GM12878 (cell line): ENCODE measurements around the gene TESK1. TPM values are rescaled to one million over a fixed set of nuclear protein-coding genes. Genes with fewer than 3 reads are reported as not detected.
A peak's percentile ranks its signal among the peaks of the same experiment; 100 is the strongest.

Experiments
- CREM ChIP-seq: IDR thresholded peaks from 2 replicates; pipeline ENCODE4 v1.6.1; 2014; ENCODE audit warnings: antibody characterized with exemption, low read depth
- ESRRA ChIP-seq: IDR thresholded peaks from 2 replicates; pipeline ENCODE4 v1.6.1; 2012; ENCODE audit warnings: mild to moderate bottlenecking, low read length, improper control_type of control experiment
- ETV6 ChIP-seq, 2 experiments: fragments of 450-650 bp in 1 of 2; IDR thresholded peaks in 1 of 2; conservative IDR thresholded peaks in 1 of 2; 2 replicates each; pipeline ENCODE4 v1.6.1; 2014; ENCODE audit warnings: antibody characterized with exemption in 1 of 2, borderline replicate concordance in 1 of 2, low read depth in 1 of 2, mild to moderate bottlenecking in 1 of 2, moderate library complexity in 1 of 2
- IKZF1 ChIP-seq: fragments of 450-650 bp; conservative IDR thresholded peaks from 2 replicates; pipeline ENCODE4 v1.6.1; 2017; ENCODE audit warnings: antibody characterized with exemption, mild to moderate bottlenecking
- JUND ChIP-seq: IDR thresholded peaks from 2 replicates; pipeline ENCODE4 v1.6.1; 2012; ENCODE audit warnings: low read depth, mild to moderate bottlenecking, low read length, improper control_type of control experiment, moderate library complexity
- LARP7 ChIP-seq: fragments of 450-650 bp; IDR thresholded peaks from 2 replicates; pipeline ENCODE4 v1.6.1; 2017; ENCODE audit warnings: mild to moderate bottlenecking
- MEF2B ChIP-seq: fragments of 450-650 bp; IDR thresholded peaks from 2 replicates; pipeline ENCODE4 v1.6.1; 2018; ENCODE audit warnings: mild to moderate bottlenecking, moderate library complexity; ENCODE audit not compliant: partially characterized antibody, poor library complexity, severe bottlenecking
- NR2F1 ChIP-seq: fragments of 450-650 bp; conservative IDR thresholded peaks from 2 replicates; pipeline ENCODE4 v1.6.1; 2017; ENCODE audit warnings: mild to moderate bottlenecking
- PAX5 ChIP-seq: IDR thresholded peaks from 2 replicates; pipeline ENCODE4 v1.6.1; 2011; ENCODE audit warnings: low read depth, low read length, borderline replicate concordance
- POLR2A ChIP-seq: IDR thresholded peaks from 2 replicates; pipeline ENCODE4 v1.6.1; 2011; ENCODE audit warnings: low read depth, mild to moderate bottlenecking, low read length
- POLR2AphosphoS2 ChIP-seq: IDR thresholded peaks from 2 replicates; pipeline ENCODE4 v1.6.1; 2011; ENCODE audit warnings: low read depth, mild to moderate bottlenecking, low read length, improper control_type of control experiment, moderate library complexity
- RELA ChIP-seq: fragments of 450-650 bp; IDR thresholded peaks from 2 replicates; pipeline ENCODE4 v1.8.0; 2014; ENCODE audit warnings: borderline replicate concordance; ENCODE audit not compliant: partially characterized antibody
- REST ChIP-seq: IDR thresholded peaks from 2 replicates; pipeline ENCODE4 v1.6.1; 2012; ENCODE audit warnings: mild to moderate bottlenecking, low read depth, low read length
- SIN3A ChIP-seq: IDR thresholded peaks from 2 replicates; pipeline ENCODE4 v1.6.1; 2012; ENCODE audit warnings: low read depth, low read length, improper control_type of control experiment
- SMARCA5 ChIP-seq: fragments of 450-650 bp; IDR thresholded peaks from 2 replicates; pipeline ENCODE4 v1.6.1; 2017; ENCODE audit warnings: mild to moderate bottlenecking
- STAT3 ChIP-seq: IDR thresholded peaks from 2 replicates; pipeline ENCODE4 v1.6.1; 2011; ENCODE audit warnings: low read depth, low read length, improper control_type of control experiment
- SUZ12 ChIP-seq: fragments of 200-600 bp; sonication (generic); IDR thresholded peaks from one replicate; pipeline ENCODE4 v1.6.1; 2018; ENCODE audit warnings: antibody characterized with exemption, mild to moderate bottlenecking; ENCODE audit not compliant: unreplicated experiment
- TARDBP ChIP-seq: IDR thresholded peaks from 2 replicates; pipeline ENCODE4 v1.6.1; 2016; ENCODE audit warnings: borderline replicate concordance
- TCF3 ChIP-seq: IDR thresholded peaks from 2 replicates; pipeline ENCODE4 v1.6.1; 2012; ENCODE audit warnings: low read depth, mild to moderate bottlenecking, low read length, borderline replicate concordance; ENCODE audit not compliant: insufficient read depth
- YY1 ChIP-seq: IDR thresholded peaks from 2 replicates; pipeline ENCODE4 v1.6.1; 2011; ENCODE audit warnings: low read depth, mild to moderate bottlenecking, low read length
- ZBTB4 ChIP-seq: fragments of 450-650 bp; formaldehyde crosslinking; IDR thresholded peaks from 2 replicates; pipeline ENCODE4 v1.4.0; 2022; ENCODE audit warnings: mild to moderate bottlenecking, moderate library complexity
- polyA plus RNA-seq, 11 experiments: library from polyadenylated mRNA; depleted of rRNA in 4 of 11; unstranded in 6 of 11; stranded (reverse) in 5 of 11; fragments of >200 nt; fragmentation: Nextera tagmentation in 4 of 11; fragmentation: Illumina TruSeq in 1 of 11; extraction: Ambion mirVana in 4 of 11; extraction: Trizol in 1 of 11; gene quantifications; 1 replicate in 1 of 11; 2 replicates in 10 of 11; pipeline versions ENCODE4 v1.2.1 to v1.2.3, GENCODE V29; 2011 to 2016; ENCODE audit warnings: inconsistent platforms in 2 of 11, missing spikeins in 2 of 11, low read depth in 1 of 11
- total RNA-seq, 4 experiments: library from RNA; depleted of rRNA in 3 of 4; stranded (reverse); fragments of >200 nt in 3 of 4; fragmentation: Illumina TruSeq in 1 of 4; extraction: Trizol in 1 of 4; gene quantifications; 2 replicates each; pipeline versions ENCODE4 v1.2.1 to v1.2.3, GENCODE V29; 2013 to 2021
- TF ChIP-seq, protein P1 (sequence below): IDR thresholded peaks from 2 replicates; pipeline ENCODE4 v1.6.1; 2011; ENCODE audit warnings: low read depth, mild to moderate bottlenecking, low read length, moderate library complexity, borderline replicate concordance; ENCODE audit errors: extremely low read depth

TESK1 gene
- total and polyA plus RNA-seq, 10 of the 15 experiments (the other 5 are each of a cell fraction or from before 2014, with no cell fraction given), result 0.16 to 19.5 (median 7.9) TPM; not detected in 1

DNA sequence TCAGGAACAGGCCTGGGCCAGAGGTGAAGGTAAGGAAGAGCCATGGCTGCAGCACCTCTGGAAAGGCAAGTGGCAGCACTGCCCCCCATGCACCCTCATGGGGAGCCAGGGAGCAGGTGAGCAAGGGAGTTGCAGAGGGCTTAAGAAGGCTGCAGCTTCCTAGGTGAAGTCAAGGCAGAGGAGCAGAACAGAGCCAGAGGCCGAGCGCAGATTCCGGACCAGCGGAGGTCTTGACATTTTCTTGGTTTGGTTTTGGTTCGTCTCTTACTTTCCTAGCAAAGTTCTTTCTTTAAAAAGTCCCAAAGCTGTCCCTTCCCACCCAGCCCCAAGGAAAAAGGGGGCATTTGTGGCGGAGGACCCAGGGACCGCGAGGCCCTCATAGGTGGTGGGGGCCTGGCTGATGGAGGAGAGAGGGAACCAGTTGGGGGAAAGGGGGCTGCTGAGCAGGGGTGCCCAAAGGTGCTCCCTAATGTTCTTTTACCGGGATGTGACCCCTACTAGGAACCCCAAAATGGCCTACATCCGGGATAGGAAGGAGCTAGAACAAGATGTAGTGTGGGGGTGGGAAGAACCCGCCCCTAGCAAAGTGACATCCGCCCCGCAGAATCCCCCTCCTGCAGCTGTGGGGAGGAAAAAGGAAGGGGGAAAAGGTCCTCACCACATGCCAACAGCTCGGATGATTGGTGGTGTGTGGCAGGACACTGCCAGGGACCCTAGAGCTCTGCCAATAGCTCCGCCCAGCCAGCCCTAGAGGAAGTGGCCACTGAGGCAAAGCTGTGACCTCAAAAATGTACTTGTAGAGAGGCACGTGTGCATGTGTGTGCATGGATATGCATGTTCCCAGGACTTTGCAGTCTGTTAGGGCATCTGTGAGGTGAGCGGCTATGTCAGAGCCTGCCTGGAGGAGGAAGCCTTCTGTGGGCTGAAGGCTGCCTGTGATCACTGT is 14.1 kb downstream of the TESK1 start (continued):
- TF ChIP-seq, protein P1, sequence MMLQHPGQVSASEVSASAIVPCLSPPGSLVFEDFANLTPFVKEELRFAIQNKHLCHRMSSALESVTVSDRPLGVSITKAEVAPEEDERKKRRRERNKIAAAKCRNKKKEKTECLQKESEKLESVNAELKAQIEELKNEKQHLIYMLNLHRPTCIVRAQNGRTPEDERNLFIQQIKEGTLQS, result no peak
- TF ChIP-seq SIN3A (no peak), REST (no peak), LARP7 (0 out of 2 replicates have a peak, but pooled peaks have one; percentile 37), POLR2A (no peak), YY1 (peak; percentile 86), ESRRA (no peak), PAX5 (0 out of 2 replicates have a peak, but pooled peaks have one; percentile 38), JUND (no peak), MEF2B (no peak), IKZF1 (peak; percentile 83), CREM (peak; percentile 68), ZBTB4 (no peak), RELA (no peak), STAT3 (no peak), POLR2AphosphoS2 (no peak), TARDBP (no peak), TCF3 (no peak; the same call in 1 of the 2 replicates), ETV6 (conservative IDR thresholded peaks at IDR 0.05 in 1 of 2, IDR thresholded peaks at IDR 0.05 in 1 of 2; ENCODE audit: borderline replicate concordance in 1 of 2, low read depth in 1 of 2) (peak in 1 of 2 experiments; percentile 57; a peak in 1 of 4 replicates), SUZ12 (no peak), NR2F1 (peak; percentile 70), SMARCA5 (no peak; the same call in 1 of the 2 replicates)
